Activated B cell treated with CpG ODN at 0.5 μM for 24 hours (primary cell): ENCODE measurements around the gene PTPN6. TPM values are rescaled to one million over a fixed set of nuclear protein-coding genes. Genes with fewer than 3 reads are reported as not detected.
A peak's percentile ranks its signal among the peaks of the same experiment; 100 is the strongest.

Experiments
- ATAC-seq: fragments of 200-7000 bp; cut with Tn5 transposase; one replicate; pipeline ENCODE4 v1.10.0; 2021; ENCODE audit warnings: low read depth, mild to moderate bottlenecking, moderate library complexity
- CTCF ChIA-PET: fragments of 350-600 bp; sonication (Branson Sonifier 250); formaldehyde crosslinking; loops from one replicate; lab custom pipeline; 2021; ENCODE audit warnings: antibody characterized with exemption; lab: Charles Lee
- POLR2A ChIA-PET: fragments of 350-600 bp; sonication (Branson Sonifier 250); formaldehyde crosslinking; loops from one replicate; lab custom pipeline; 2021; ENCODE audit warnings: antibody characterized with exemption; lab: Charles Lee
- DNase-seq: peaks from one replicate; pipeline ENCODE4 v3.0.0; 2022
- H3K27ac Mint-ChIP-seq: one replicate; pipeline ENCODE4 v1.8.0; 2020; ENCODE audit warnings: mixed read lengths
- H3K27me3 Mint-ChIP-seq: one replicate; pipeline ENCODE4 v1.8.0; 2021; ENCODE audit warnings: mixed read lengths
- H3K36me3 Mint-ChIP-seq: one replicate; pipeline ENCODE4 v1.8.0; 2021; ENCODE audit warnings: low read depth, mixed read lengths
- H3K4me1 Mint-ChIP-seq: one replicate; pipeline ENCODE4 v1.8.0; 2021; ENCODE audit warnings: mixed read lengths
- H3K4me3 Mint-ChIP-seq: one replicate; pipeline ENCODE4 v1.8.0; 2020; ENCODE audit warnings: mild to moderate bottlenecking, mixed read lengths
- H3K9me3 Mint-ChIP-seq: one replicate; pipeline ENCODE4 v1.8.0; 2020; ENCODE audit warnings: mixed read lengths
- intact Hi-C: fragments of 100-400 bp; cut with micrococcal nuclease; formaldehyde crosslinking; loops from one replicate; pipeline ENCODE4 v1.15.1; 2024
- total RNA-seq: library from RNA; stranded (reverse); gene quantifications from 2 replicates; pipeline ENCODE4 v1.2.3, GENCODE V29; 2022
- TF ChIP-seq, protein P1 (sequence below): fragments of 200-600 bp; IDR thresholded peaks from one replicate; pipeline ENCODE4 v1.8.0; 2022; ENCODE audit warnings: antibody characterized with exemption, mild to moderate bottlenecking

The PTPN6 gene
- total RNA-seq, 1 donor from 2014 or later = 393 TPM

DNA sequence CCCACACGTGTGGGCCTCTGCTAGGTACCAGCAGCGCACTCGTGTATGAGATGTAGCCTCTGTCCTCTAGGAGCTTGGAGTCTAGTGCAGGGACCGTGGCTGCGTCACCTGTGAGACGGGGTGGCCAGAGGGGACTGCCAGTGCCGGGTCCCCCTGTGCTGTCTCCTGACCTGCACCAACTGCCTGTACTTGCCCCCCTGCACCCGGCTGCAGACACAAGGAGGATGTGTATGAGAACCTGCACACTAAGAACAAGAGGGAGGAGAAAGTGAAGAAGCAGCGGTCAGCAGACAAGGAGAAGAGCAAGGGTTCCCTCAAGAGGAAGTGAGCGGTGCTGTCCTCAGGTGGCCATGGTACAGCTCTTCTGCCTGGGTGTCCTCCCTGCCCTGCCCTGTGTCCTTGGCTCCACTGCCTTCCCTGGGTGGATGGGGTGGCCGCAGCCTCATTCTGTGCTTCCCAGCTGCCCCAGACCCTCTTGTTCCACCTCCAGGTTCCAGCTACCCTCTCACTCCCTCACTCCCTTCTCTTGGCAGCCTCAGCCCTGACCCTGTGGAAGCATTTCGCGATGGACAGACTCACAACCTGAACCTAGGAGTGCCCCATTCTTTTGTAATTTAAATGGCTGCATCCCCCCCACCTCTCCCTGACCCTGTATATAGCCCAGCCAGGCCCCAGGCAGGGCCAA lies 9.6 kb downstream of the PTPN6 start:
- ATAC-seq = peak; percentile 3
- Mint-ChIP-seq H3K36me3 (peaks cover 59% of the 10 kb centered on the region), H3K27ac (peak overlapping the region; percentile 98), H3K27me3 (no peaks in the 10 kb centered on the region), H3K4me3 (peak overlapping the region; percentile 72), H3K9me3 (no peaks in the 10 kb centered on the region), H3K4me1 (peaks cover 91% of the 10 kb centered on the region)
- intact Hi-C loops = loop anchor here (1.0 kb wide), 1 partner anchor 16 kb away; the partner anchor contains the start of gene C12orf57
- TF ChIP-seq, protein P1, sequence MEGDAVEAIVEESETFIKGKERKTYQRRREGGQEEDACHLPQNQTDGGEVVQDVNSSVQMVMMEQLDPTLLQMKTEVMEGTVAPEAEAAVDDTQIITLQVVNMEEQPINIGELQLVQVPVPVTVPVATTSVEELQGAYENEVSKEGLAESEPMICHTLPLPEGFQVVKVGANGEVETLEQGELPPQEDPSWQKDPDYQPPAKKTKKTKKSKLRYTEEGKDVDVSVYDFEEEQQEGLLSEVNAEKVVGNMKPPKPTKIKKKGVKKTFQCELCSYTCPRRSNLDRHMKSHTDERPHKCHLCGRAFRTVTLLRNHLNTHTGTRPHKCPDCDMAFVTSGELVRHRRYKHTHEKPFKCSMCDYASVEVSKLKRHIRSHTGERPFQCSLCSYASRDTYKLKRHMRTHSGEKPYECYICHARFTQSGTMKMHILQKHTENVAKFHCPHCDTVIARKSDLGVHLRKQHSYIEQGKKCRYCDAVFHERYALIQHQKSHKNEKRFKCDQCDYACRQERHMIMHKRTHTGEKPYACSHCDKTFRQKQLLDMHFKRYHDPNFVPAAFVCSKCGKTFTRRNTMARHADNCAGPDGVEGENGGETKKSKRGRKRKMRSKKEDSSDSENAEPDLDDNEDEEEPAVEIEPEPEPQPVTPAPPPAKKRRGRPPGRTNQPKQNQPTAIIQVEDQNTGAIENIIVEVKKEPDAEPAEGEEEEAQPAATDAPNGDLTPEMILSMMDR = no peak
- CTCF ChIA-PET = interaction anchor here (0.8 to 13.0 kb wide), 7 partner anchors 15 to 93 kb away, joined by 4 to 571 read pairs (median 9); partner anchors contain the start of genes C12orf57, LPCAT3, PTPN6 and RNU7-1
- POLR2A ChIA-PET = interaction anchor here (0.6 to 17.0 kb wide), 16 partner anchors 8 to 326 kb away, joined by 3 to 1516 read pairs (median 4); partner anchors contain the start of genes C12orf57, CDCA3, CLSTN3 and COPS7A
- peak; percentile 40 for DNase-seq

DNA sequence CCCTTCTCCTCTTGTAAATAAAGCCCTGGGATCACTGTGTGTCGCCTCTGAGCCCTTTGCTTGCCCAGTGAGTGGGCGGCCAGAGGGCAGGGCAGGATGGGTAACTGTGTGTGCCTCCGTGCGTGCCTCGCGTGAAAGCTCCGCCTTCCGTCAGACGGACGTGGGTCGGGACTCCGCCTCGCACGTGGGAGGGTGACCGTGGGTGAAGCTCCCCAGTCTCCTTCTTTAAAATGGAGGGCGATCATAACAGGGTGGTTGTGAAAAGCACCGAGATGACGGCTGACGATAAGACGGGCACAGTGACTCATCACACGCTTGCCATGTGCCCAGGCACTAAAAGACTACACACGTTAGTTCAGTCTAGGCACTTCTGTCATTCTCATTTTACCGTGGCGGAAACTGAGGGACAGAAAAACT lies 10.1 kb downstream of the PTPN6 start:
- Mint-ChIP-seq H3K27me3 (no peaks in the 10 kb centered on the region), H3K9me3 (no peaks in the 10 kb centered on the region), H3K4me3 (peak overlapping the region; percentile 72), H3K27ac (peak overlapping the region; percentile 98), H3K4me1 (peaks cover 88% of the 10 kb centered on the region), H3K36me3 (peaks cover 59% of the 10 kb centered on the region)
- ChIA-PET POLR2A (interaction anchor here (0.6 to 17.0 kb wide), 15 partner anchors 9 to 326 kb away, joined by 3 to 1516 read pairs (median 4); partner anchors contain the start of genes ATN1, C12orf57, CDCA3 and COPS7A), CTCF (interaction anchor here (0.8 to 13.0 kb wide), 7 partner anchors 15 to 93 kb away, joined by 4 to 571 read pairs (median 9); partner anchors contain the start of genes C12orf57, LPCAT3, PTPN6 and RNU7-1)
- TF ChIP-seq, protein P1 = no peak
- ATAC-seq (peak; percentile 41), DNase-seq (peak; percentile 65)
- intact Hi-C loops = loop anchor here (1.0 kb wide), 1 partner anchor 17 kb away; the partner anchor contains the start of gene C12orf57

DNA sequence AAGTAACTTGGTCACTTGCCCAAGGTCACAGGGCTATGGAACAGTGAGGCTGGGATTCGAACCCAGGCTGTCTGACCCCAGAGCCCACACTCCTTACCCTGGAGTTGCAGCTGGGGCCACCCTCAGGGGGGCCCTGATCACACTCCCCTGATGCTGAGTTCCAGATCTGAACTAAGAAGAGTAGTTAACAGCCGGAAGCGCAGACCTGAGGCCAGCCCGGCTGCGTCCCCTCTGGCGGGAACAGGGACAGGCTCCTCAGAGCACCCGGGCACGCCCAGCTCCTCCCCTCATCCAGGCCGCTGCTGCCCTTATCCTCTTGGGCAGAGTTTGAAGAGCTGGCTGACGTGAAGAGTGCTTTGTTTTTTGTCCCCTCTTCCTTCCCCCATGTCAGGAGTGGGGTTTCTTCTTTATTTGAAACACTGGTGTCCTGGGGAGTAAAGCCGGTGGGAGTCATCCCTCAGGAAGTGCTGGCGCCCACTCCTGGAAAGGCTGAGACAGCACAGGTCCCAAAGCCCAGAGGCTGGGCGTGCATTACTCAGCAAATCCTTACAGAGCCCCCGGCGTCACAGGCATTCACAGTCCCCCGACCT lies 10.6 kb downstream of the PTPN6 start:
- ATAC-seq (peak; percentile 7), DNase-seq (peak; percentile 39)
- no peaks in the 10 kb centered on the region for H3K9me3 Mint-ChIP-seq
- ChIA-PET POLR2A (interaction anchor here (0.6 to 17.0 kb wide), 14 partner anchors 8 to 427 kb away, joined by 3 to 1516 read pairs (median 4); partner anchors contain the start of genes ATN1, C12orf57, CDCA3 and COPS7A), CTCF (interaction anchor here (0.8 to 13.0 kb wide), 8 partner anchors 16 to 147 kb away, joined by 3 to 571 read pairs (median 8); partner anchors contain the start of genes C12orf57, LPCAT3, PTPN6 and RNU7-1)
- peak overlapping the region; percentile 72 for H3K4me3 Mint-ChIP-seq
- peak overlapping the region; percentile 98 for H3K27ac Mint-ChIP-seq
- H3K36me3 Mint-ChIP-seq = peaks cover 59% of the 10 kb centered on the region
- H3K4me1 Mint-ChIP-seq = peaks cover 85% of the 10 kb centered on the region
- no peaks in the 10 kb centered on the region for H3K27me3 Mint-ChIP-seq
- TF ChIP-seq, protein P1 = no peak
- intact Hi-C loops = loop anchor here (1.0 kb wide), 1 partner anchor 17 kb away; the partner anchor contains the start of gene C12orf57

DNA sequence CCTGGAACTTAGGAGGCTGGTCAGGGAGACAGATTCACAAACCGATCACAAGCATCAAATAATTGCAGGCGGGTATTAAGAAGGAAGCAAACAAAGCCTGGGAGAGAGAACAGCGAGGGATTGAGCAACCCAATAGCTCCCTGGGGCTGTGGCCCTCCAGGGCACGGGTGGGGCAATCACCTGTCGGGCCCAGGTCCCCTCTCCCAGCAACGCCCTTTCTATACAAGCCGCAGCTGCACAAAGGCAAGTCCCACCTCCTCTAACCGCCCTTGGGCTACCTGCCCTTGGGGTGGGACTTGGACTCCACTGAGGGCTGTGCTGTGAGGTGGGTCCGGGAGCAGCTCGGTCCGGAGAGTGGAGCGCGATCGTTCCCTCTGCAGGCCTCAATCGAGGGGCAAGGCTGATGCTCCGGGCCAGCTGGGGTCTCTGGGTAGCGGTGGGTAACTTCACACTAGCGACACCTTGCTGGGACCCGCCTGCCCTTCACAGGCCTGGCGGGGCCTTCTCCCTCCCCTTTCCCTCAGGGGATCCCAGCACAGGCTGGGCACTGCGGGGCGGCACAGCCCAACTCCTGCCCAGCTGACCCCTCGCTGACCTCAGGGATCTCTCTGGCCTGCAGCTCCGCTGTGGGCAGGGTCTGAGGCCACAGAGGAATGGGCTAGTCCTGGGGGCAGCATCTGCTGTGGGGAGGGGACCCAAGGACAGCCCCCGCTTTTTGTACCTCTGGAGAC lies 11.3 kb downstream of the PTPN6 start:
- no peaks in the 10 kb centered on the region for H3K9me3 Mint-ChIP-seq
- peaks cover 78% of the 10 kb centered on the region for H3K4me1 Mint-ChIP-seq
- TF ChIP-seq, protein P1 = no peak
- ChIA-PET CTCF (interaction anchor here (1.0 to 13.0 kb wide), 6 partner anchors 16 to 146 kb away, joined by 3 to 571 read pairs (median 8); partner anchors contain the start of genes C12orf57, LPCAT3, PTPN6 and RNU7-1), POLR2A (interaction anchor here (0.6 to 17.0 kb wide), 9 partner anchors 20 to 428 kb away, joined by 3 to 1516 read pairs (median 5); partner anchors contain the start of genes ATN1, C12orf57, COPS7A and GAPDH)
- ATAC-seq (no peak), DNase-seq (peak; percentile 26)
- peaks cover 60% of the 10 kb centered on the region for H3K36me3 Mint-ChIP-seq
- intact Hi-C loops = no loop called here
- H3K27ac Mint-ChIP-seq = peak overlapping the region; percentile 98
- no peaks in the 10 kb centered on the region for H3K27me3 Mint-ChIP-seq
- H3K4me3 Mint-ChIP-seq = peak overlapping the region; percentile 72
